ENCODE data around the gene CNTNAP5. TPM values are rescaled to one million over a fixed set of nuclear protein-coding genes. Genes with fewer than 3 reads are reported as not detected.

CNTNAP5 gene
- total and polyA plus RNA-seq, 2 of the 8 experiments (the other 6 are each of a cell fraction or from before 2014, with no cell fraction given): 0.11 to 0.76 TPM

GRCh38 chr2:124538549-124538948 is 513.5 kb downstream of the CNTNAP5 start:
- H3K79me2 ChIP-seq (ENCODE audit: control insufficient read depth in 1 of 2, insufficient read depth in 2 of 2, low read length in 2 of 2): no peaks in the 10 kb centered on the region
- no peak overlapping the region for H2AK5ac ChIP-seq (ENCODE audit: low read depth, low read length)
- no peak overlapping the region for H3K9ac ChIP-seq (replicated peaks in 1 of 4; ENCODE audit: extremely low read depth in 1 of 4, low read depth in 3 of 4, low read length in 3 of 4)
- no peak overlapping the region for H2BK5ac ChIP-seq (ENCODE audit: low read depth, low read length)
- no peak overlapping the region for H3K56ac ChIP-seq (replicated peaks; ENCODE audit: insufficient read length, low read depth, low read length)
- no peaks in the 10 kb centered on the region for H3K36me3 ChIP-seq (ENCODE audit: control insufficient read depth in 2 of 4, insufficient read depth in 4 of 4, low read length in 3 of 4)
- H2BK20ac ChIP-seq (ENCODE audit: low read length): no peak overlapping the region
- H4K8ac ChIP-seq (ENCODE audit: extremely low read depth, insufficient read depth, low read length): no peak overlapping the region
- peaks cover 0 to under 1% (median 0%) of the 10 kb centered on the region in 4 experiments; a peak in 1 of 7 replicates for H3K4me1 ChIP-seq (replicated peaks in 1 of 4; ENCODE audit: control insufficient read depth in 3 of 4, insufficient read depth in 4 of 4, low read length in 3 of 4)
- no peaks in the 10 kb centered on the region for H3K23me2 ChIP-seq (ENCODE audit: low read depth, low read length)
- no peak overlapping the region for H3K4me3 ChIP-seq (ENCODE audit: extremely low read depth in 1 of 4, insufficient read depth in 2 of 4, low read depth in 3 of 4, low read length in 4 of 4)
- ChIA-PET CTCF (ENCODE audit: partially characterized antibody) (no interaction called here), POLR2A (ENCODE audit: partially characterized antibody) (no interaction called here)
- no peak overlapping the region for H2AFZ ChIP-seq (ENCODE audit: low read length)
- no peak overlapping the region for H3K23ac ChIP-seq (ENCODE audit: insufficient read length)
- no peaks in the 10 kb centered on the region for H4K20me1 ChIP-seq (replicated peaks in 1 of 2; ENCODE audit: control insufficient read depth in 1 of 2, insufficient read depth in 2 of 2, low read length in 2 of 2)
- no peak overlapping the region for H2BK120ac ChIP-seq (replicated peaks; ENCODE audit: low read depth, low read length)
- DNase-seq (ENCODE audit: low read depth in 1 of 2, low spot score in 2 of 2): no peak
- H4K91ac ChIP-seq (replicated peaks; ENCODE audit: insufficient read length, low read length): no peak overlapping the region
- H3K79me1 ChIP-seq (ENCODE audit: low read depth, low read length): no peaks in the 10 kb centered on the region
- whole genome bisulfite sequencing, 2 experiments (ENCODE audit: extremely low coverage in 1 of 2, insufficient coverage in 1 of 2, insufficient read length in 1 of 2, insufficient replicate concordance in 2 of 2, low coverage in 1 of 2, low lambda C conversion rate in 2 of 2, missing lambda C conversion rate in 1 of 2): 95% methylated on average over 2 of the region's 2 CpGs; no CpG with 5 or more reads in 1 of the 2 experiments
- FAIRE-seq: no peak
- no peak overlapping the region for H3K4ac ChIP-seq (replicated peaks; ENCODE audit: insufficient read length, low read depth, low read length)
- no peaks in the 10 kb centered on the region for H3K9me3 ChIP-seq (ENCODE audit: insufficient read depth in 2 of 2, low read depth in 1 of 2, low read length in 1 of 2)
- no peak overlapping the region for H4K5ac ChIP-seq (ENCODE audit: insufficient read length, low read depth, low read length)
- no peaks in the 10 kb centered on the region for H3K27me3 ChIP-seq (replicated peaks in 1 of 4; ENCODE audit: control insufficient read depth in 3 of 4, extremely low read depth in 1 of 4, insufficient read depth in 3 of 4, low read length in 3 of 4)
- H2BK12ac ChIP-seq (ENCODE audit: low read depth, low read length): no peak overlapping the region
- H3K14ac ChIP-seq (ENCODE audit: insufficient read length): no peak overlapping the region
- H3K4me2 ChIP-seq (ENCODE audit: insufficient read depth in 1 of 2, low read depth in 2 of 2, low read length in 2 of 2): no peak overlapping the region
- H3K18ac ChIP-seq (ENCODE audit: extremely low read depth, low read length): no peak overlapping the region
- H3K27ac ChIP-seq (ENCODE audit: low read depth, low read length): no peak overlapping the region
- no peak overlapping the region for H2BK15ac ChIP-seq (ENCODE audit: low read length)
- TF ChIP-seq JUN (IDR thresholded peaks at IDR 0.05; ENCODE audit: low read depth, low read length) (no peak), SIN3A (conservative IDR thresholded peaks at IDR 0.05 in 1 of 2, IDR thresholded peaks at IDR 0.05 in 1 of 2; ENCODE audit: low read depth in 1 of 2, low read length in 2 of 2) (no peak), RBBP5 (IDR thresholded peaks at IDR 0.05; ENCODE audit: borderline replicate concordance, low read depth, low read length) (no peak), RAD21 (IDR thresholded peaks at IDR 0.05 in 1 of 2, conservative IDR thresholded peaks at IDR 0.05 in 1 of 2; ENCODE audit: low read depth in 2 of 2, low read length in 2 of 2) (no peak), SUZ12 (IDR thresholded peaks at IDR 0.05; ENCODE audit: low read length) (no peak), SP4 (IDR thresholded peaks at IDR 0.05; ENCODE audit: low read length) (no peak), POLR2A (IDR thresholded peaks at IDR 0.05; ENCODE audit: control extremely low read depth in 1 of 2, low read depth in 2 of 2, low read length in 2 of 2) (no peak), MAFK (IDR thresholded peaks at IDR 0.05; ENCODE audit: low read depth, low read length) (no peak), JUND (IDR thresholded peaks at IDR 0.05; ENCODE audit: low read length) (no peak), BACH1 (IDR thresholded peaks at IDR 0.05; ENCODE audit: low read length) (no peak), CBX5 (IDR thresholded peaks at IDR 0.05; ENCODE audit: low read depth, low read length) (no peak), KDM5A (IDR thresholded peaks at IDR 0.05; ENCODE audit: low read length) (no peak)
- TF ChIP-seq, protein P1, sequence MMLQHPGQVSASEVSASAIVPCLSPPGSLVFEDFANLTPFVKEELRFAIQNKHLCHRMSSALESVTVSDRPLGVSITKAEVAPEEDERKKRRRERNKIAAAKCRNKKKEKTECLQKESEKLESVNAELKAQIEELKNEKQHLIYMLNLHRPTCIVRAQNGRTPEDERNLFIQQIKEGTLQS (IDR thresholded peaks at IDR 0.05; ENCODE audit: insufficient read depth, low read depth, low read length): no peak

Data from H1 (cell line).